ENCODE data around the gene S100B. TPM values are rescaled to one million over a fixed set of nuclear protein-coding genes. Genes with fewer than 3 reads are reported as not detected.

The S100B gene
- total and polyA plus RNA-seq, 9 of the 15 experiments (the other 6 are each of a cell fraction or from before 2014, with no cell fraction given) = not detected

DNA sequence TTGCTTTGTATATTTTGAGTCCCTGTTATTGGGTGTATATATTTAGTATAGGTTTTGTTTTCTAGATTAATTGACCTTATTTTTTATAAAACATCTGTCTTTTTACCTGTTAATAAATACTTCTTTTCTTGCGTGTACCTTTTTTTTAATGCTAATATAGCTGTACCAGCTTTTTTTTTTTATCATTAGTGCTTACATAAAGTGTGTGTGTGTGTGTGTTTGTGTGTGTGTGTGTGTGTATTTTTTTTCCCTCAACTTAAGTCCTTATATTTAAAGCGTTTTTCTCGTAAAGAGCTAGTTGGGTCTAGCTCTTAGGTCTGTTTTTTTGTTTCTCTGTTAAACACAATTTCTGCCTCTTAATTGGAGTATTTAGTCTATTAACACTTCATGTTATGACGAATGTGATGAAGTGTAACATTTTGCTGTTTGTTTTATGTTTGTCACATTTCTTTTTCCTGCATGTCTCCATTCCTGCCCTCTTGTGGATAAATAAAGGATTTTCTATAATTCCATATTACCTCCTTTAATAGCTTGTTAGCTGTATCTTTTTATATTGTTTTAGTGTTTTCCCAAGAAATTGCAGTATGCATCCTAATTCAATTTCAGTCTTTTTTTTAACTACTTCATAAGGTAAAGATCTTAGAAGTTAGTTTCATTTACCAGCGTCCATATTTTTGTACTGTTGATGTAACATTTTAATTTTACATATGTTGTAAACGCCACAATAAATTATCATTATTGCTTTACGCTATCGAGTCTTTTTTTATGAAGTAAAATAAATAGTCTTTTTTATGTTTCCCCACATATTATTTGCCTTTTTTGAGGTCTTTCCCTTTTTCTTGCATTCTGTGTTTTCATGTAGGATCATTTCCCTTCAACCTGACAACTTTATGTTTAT lies 34.9 kb upstream of the S100B start (continued):
- TF ChIP-seq, protein P1, sequence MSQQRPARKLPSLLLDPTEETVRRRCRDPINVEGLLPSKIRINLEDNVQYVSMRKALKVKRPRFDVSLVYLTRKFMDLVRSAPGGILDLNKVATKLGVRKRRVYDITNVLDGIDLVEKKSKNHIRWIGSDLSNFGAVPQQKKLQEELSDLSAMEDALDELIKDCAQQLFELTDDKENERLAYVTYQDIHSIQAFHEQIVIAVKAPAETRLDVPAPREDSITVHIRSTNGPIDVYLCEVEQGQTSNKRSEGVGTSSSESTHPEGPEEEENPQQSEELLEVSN (IDR thresholded peaks at IDR 0.05; ENCODE audit: borderline replicate concordance in 1 of 2, extremely low read depth in 1 of 2, insufficient read depth in 1 of 2, insufficient read length in 1 of 2, low read depth in 1 of 2, low read length in 1 of 2, poor library complexity in 1 of 2, severe bottlenecking in 1 of 2) = no peak
- TF ChIP-seq MED1 (CRISPR knock-in tag; IDR thresholded peaks at IDR 0.05; ENCODE audit: borderline replicate concordance) (no peak), TOE1 (IDR thresholded peaks at IDR 0.05; ENCODE audit: borderline replicate concordance) (no peak), TOE1 (CRISPR knock-in tag; IDR thresholded peaks at IDR 0.05; ENCODE audit: borderline replicate concordance, low read depth) (no peak), ZNF174 (CRISPR knock-in tag; IDR thresholded peaks at IDR 0.05) (no peak), ELF2 (CRISPR knock-in tag; IDR thresholded peaks at IDR 0.05) (no peak), SP2 (IDR thresholded peaks at IDR 0.05; ENCODE audit: extremely low read depth, low read depth, low read length, poor library complexity, severe bottlenecking) (no peak), LCOR (CRISPR knock-in tag; IDR thresholded peaks at IDR 0.05) (no peak)
- TF ChIP-seq, protein P2, sequence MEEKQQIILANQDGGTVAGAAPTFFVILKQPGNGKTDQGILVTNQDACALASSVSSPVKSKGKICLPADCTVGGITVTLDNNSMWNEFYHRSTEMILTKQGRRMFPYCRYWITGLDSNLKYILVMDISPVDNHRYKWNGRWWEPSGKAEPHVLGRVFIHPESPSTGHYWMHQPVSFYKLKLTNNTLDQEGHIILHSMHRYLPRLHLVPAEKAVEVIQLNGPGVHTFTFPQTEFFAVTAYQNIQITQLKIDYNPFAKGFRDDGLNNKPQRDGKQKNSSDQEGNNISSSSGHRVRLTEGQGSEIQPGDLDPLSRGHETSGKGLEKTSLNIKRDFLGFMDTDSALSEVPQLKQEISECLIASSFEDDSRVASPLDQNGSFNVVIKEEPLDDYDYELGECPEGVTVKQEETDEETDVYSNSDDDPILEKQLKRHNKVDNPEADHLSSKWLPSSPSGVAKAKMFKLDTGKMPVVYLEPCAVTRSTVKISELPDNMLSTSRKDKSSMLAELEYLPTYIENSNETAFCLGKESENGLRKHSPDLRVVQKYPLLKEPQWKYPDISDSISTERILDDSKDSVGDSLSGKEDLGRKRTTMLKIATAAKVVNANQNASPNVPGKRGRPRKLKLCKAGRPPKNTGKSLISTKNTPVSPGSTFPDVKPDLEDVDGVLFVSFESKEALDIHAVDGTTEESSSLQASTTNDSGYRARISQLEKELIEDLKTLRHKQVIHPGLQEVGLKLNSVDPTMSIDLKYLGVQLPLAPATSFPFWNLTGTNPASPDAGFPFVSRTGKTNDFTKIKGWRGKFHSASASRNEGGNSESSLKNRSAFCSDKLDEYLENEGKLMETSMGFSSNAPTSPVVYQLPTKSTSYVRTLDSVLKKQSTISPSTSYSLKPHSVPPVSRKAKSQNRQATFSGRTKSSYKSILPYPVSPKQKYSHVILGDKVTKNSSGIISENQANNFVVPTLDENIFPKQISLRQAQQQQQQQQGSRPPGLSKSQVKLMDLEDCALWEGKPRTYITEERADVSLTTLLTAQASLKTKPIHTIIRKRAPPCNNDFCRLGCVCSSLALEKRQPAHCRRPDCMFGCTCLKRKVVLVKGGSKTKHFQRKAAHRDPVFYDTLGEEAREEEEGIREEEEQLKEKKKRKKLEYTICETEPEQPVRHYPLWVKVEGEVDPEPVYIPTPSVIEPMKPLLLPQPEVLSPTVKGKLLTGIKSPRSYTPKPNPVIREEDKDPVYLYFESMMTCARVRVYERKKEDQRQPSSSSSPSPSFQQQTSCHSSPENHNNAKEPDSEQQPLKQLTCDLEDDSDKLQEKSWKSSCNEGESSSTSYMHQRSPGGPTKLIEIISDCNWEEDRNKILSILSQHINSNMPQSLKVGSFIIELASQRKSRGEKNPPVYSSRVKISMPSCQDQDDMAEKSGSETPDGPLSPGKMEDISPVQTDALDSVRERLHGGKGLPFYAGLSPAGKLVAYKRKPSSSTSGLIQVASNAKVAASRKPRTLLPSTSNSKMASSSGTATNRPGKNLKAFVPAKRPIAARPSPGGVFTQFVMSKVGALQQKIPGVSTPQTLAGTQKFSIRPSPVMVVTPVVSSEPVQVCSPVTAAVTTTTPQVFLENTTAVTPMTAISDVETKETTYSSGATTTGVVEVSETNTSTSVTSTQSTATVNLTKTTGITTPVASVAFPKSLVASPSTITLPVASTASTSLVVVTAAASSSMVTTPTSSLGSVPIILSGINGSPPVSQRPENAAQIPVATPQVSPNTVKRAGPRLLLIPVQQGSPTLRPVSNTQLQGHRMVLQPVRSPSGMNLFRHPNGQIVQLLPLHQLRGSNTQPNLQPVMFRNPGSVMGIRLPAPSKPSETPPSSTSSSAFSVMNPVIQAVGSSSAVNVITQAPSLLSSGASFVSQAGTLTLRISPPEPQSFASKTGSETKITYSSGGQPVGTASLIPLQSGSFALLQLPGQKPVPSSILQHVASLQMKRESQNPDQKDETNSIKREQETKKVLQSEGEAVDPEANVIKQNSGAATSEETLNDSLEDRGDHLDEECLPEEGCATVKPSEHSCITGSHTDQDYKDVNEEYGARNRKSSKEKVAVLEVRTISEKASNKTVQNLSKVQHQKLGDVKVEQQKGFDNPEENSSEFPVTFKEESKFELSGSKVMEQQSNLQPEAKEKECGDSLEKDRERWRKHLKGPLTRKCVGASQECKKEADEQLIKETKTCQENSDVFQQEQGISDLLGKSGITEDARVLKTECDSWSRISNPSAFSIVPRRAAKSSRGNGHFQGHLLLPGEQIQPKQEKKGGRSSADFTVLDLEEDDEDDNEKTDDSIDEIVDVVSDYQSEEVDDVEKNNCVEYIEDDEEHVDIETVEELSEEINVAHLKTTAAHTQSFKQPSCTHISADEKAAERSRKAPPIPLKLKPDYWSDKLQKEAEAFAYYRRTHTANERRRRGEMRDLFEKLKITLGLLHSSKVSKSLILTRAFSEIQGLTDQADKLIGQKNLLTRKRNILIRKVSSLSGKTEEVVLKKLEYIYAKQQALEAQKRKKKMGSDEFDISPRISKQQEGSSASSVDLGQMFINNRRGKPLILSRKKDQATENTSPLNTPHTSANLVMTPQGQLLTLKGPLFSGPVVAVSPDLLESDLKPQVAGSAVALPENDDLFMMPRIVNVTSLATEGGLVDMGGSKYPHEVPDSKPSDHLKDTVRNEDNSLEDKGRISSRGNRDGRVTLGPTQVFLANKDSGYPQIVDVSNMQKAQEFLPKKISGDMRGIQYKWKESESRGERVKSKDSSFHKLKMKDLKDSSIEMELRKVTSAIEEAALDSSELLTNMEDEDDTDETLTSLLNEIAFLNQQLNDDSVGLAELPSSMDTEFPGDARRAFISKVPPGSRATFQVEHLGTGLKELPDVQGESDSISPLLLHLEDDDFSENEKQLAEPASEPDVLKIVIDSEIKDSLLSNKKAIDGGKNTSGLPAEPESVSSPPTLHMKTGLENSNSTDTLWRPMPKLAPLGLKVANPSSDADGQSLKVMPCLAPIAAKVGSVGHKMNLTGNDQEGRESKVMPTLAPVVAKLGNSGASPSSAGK (IDR thresholded peaks at IDR 0.05) = 0 out of 2 replicates have a peak, but pooled peaks have one; percentile 4
- TF ChIP-seq, protein P3, sequence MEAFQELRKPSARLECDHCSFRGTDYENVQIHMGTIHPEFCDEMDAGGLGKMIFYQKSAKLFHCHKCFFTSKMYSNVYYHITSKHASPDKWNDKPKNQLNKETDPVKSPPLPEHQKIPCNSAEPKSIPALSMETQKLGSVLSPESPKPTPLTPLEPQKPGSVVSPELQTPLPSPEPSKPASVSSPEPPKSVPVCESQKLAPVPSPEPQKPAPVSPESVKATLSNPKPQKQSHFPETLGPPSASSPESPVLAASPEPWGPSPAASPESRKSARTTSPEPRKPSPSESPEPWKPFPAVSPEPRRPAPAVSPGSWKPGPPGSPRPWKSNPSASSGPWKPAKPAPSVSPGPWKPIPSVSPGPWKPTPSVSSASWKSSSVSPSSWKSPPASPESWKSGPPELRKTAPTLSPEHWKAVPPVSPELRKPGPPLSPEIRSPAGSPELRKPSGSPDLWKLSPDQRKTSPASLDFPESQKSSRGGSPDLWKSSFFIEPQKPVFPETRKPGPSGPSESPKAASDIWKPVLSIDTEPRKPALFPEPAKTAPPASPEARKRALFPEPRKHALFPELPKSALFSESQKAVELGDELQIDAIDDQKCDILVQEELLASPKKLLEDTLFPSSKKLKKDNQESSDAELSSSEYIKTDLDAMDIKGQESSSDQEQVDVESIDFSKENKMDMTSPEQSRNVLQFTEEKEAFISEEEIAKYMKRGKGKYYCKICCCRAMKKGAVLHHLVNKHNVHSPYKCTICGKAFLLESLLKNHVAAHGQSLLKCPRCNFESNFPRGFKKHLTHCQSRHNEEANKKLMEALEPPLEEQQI (IDR thresholded peaks at IDR 0.05) = peak; percentile 53; the same call in 1 of the 2 replicates

All from K562 (cell line).